Activated CD4-positive, CD25-positive, alpha-beta regulatory T cell treated with anti-CD3 and anti-CD28 coated beads, Interleukin-2, amount 50 U/mL, for 16 hours (primary cell): ENCODE results near the gene CCNG1.

Experiments used
- DNase-seq: peaks from one replicate; pipeline ENCODE4 v3.0.0-alpha.2; 2020; ENCODE audit warnings: low read depth, low spot score

Gene CCNG1

GRCh38 chr5:163489055-163489744, 51.8 kb downstream of the CCNG1 start:
- no peak for DNase-seq

GRCh38 chr5:163489745-163490075, 52.3 kb downstream of the CCNG1 start:
- no peak for DNase-seq
